OCI-LY7 (cell line): ENCODE results near the gene GRAMD1B.

Source experiments
- CTCF ChIP-seq: fragments of 200-600 bp; sonication (generic); conservative IDR thresholded peaks from 2 replicates; pipeline ENCODE4 v1.5.1; 2014; ENCODE audit warnings: mild to moderate bottlenecking, antibody characterized with exemption, low read length, moderate library complexity, mixed read lengths
- EZH2phosphoT487 ChIP-seq: fragments of 200-600 bp; sonication (generic); IDR thresholded peaks from 2 replicates; pipeline ENCODE4 v1.6.1; 2018; ENCODE audit warnings: low read depth, borderline replicate concordance, mild to moderate bottlenecking, mixed run types, antibody characterized with exemption, low read length, moderate library complexity, mixed read lengths

GRCh38 chr11:123652599-123652998 is 222.5 kb downstream of the GRAMD1B start:
- TF ChIP-seq CTCF: no peak
- TF ChIP-seq EZH2phosphoT487: no peak
